A549 (cell line): ENCODE results near the gene ARL13B.

Experiments
- CBX2 ChIP-seq: fragments of 200-600 bp; sonication (generic); IDR thresholded peaks from 2 replicates; pipeline ENCODE4 v1.6.1; 2016; ENCODE audit warnings: low read depth, mild to moderate bottlenecking, borderline replicate concordance
- JUN ChIP-seq, 2 experiments: fragments of >200 bp; sonication (Bioruptor Twin); formaldehyde crosslinking; IDR thresholded peaks; 2 replicates in 1 of 2; 3 replicates in 1 of 2; pipeline ENCODE4 v1.6.1; 2016 to 2017
- MAFK ChIP-seq: fragments of 450-650 bp; IDR thresholded peaks from 2 replicates; pipeline ENCODE4 v1.6.1; 2014; ENCODE audit not compliant: partially characterized antibody
- MAX ChIP-seq: IDR thresholded peaks from 2 replicates; pipeline ENCODE4 v1.6.1; 2012
- POLR2A ChIP-seq: IDR thresholded peaks from 2 replicates; pipeline ENCODE4 v1.6.1; 2012; ENCODE audit warnings: mild to moderate bottlenecking, low read length
- RAD21 ChIP-seq, 2 experiments: fragments of >200 bp in 1 of 2; sonication (Bioruptor Twin) in 1 of 2; formaldehyde crosslinking in 1 of 2; IDR thresholded peaks in 1 of 2; conservative IDR thresholded peaks in 1 of 2; 2 replicates in 1 of 2; 3 replicates in 1 of 2; pipeline ENCODE4 v1.6.1; 2012 to 2018; ENCODE audit warnings: inconsistent platforms in 1 of 2
- RFX5 ChIP-seq: fragments of 450-650 bp; IDR thresholded peaks from 2 replicates; pipeline ENCODE4 v1.7.1; 2014; ENCODE audit warnings: antibody characterized with exemption, mild to moderate bottlenecking, moderate library complexity
- TF ChIP-seq, protein P1 (sequence below): fragments of >200 bp; sonication (Bioruptor Twin); formaldehyde crosslinking; IDR thresholded peaks from 3 replicates; pipeline ENCODE4 v1.5.1; 2016

DNA sequence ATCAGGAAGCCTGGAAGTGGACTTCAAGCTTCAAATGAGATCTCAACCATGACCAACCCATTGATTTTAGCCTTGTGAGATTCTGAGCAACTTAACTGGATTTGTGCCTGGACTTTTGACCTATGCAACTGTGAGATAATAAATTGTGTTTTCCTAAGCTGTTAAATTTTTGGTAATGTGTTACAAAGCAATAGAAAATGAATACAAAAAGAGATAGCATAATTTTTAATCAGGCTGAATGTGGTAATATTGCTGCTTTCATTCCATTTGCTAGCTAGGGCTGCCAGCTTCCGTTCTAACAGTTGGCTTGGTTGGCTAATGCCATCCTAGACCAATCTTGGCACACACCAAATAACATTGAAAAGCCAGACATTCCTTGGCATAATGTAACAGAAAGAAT, 18.5 kb upstream of the ARL13B start:
- TF ChIP-seq, protein P1, sequence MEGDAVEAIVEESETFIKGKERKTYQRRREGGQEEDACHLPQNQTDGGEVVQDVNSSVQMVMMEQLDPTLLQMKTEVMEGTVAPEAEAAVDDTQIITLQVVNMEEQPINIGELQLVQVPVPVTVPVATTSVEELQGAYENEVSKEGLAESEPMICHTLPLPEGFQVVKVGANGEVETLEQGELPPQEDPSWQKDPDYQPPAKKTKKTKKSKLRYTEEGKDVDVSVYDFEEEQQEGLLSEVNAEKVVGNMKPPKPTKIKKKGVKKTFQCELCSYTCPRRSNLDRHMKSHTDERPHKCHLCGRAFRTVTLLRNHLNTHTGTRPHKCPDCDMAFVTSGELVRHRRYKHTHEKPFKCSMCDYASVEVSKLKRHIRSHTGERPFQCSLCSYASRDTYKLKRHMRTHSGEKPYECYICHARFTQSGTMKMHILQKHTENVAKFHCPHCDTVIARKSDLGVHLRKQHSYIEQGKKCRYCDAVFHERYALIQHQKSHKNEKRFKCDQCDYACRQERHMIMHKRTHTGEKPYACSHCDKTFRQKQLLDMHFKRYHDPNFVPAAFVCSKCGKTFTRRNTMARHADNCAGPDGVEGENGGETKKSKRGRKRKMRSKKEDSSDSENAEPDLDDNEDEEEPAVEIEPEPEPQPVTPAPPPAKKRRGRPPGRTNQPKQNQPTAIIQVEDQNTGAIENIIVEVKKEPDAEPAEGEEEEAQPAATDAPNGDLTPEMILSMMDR = no peak
- no peak for TF ChIP-seq POLR2A
- TF ChIP-seq MAFK = no peak
- TF ChIP-seq MAX = no peak
- TF ChIP-seq CBX2 = no peak
- no peak for TF ChIP-seq JUN (IDR thresholded peaks at IDR 0.05)
- no peak for TF ChIP-seq RAD21 (conservative IDR thresholded peaks at IDR 0.05 in 1 of 2, IDR thresholded peaks at IDR 0.05 in 1 of 2)
- no peak for TF ChIP-seq RFX5
